GM18867 (cell line): ENCODE results near the gene SYTL3.
"Not testable (repeated sequence)": the region's sequence is repeated elsewhere in the genome, so short reads cannot be mapped to it uniquely, and the experiment has no call there.

ENCODE experiments used
- ATAC-seq: cut with Tn5 transposase; IDR thresholded peaks from one replicate; pipeline ENCODE4 v1.9.1; 2021; ENCODE audit warnings: mild to moderate bottlenecking, moderate library complexity; ENCODE audit not compliant: unreplicated experiment

The SYTL3 gene

DNA sequence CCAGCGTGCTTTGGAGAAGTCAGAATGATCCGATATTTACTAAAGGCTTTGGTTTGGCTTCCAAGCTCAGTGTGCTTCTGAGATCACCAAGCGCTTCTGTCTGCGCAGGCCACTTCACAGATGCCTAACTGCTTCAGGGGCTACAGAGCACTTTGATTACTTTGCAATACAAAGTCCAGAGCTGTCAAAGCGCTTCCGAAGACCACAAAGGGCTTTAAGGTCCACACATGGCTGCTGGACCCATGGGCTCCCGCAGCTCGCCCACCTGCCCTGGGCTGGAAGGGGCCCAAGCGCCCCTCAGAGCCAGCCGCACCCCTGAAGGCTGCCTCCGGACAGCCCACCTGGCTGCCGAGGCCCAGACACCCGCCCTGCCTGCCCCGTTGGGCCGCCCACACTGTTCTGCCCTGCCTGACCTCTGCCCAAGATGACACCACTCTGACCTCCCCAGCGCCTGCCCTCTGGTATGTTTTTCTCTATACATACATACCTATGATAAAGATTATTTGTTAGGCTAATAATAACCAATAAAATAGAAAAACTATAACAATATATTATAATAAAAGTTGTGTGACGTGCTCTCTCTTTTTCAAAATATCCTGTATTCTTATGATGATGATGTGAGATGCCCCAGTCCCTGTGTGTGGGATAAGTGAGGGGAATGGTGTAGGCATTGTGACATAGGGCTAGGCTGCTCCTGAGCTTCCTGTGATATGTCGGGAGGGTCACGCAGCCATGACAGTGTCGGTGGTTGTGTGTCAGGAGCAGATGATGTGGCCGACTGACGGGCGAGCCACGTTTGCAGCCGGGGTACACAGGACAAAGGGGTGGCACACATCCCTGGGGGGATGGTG lies 27.9 kb upstream of the SYTL3 start:
- no peak for ATAC-seq

DNA sequence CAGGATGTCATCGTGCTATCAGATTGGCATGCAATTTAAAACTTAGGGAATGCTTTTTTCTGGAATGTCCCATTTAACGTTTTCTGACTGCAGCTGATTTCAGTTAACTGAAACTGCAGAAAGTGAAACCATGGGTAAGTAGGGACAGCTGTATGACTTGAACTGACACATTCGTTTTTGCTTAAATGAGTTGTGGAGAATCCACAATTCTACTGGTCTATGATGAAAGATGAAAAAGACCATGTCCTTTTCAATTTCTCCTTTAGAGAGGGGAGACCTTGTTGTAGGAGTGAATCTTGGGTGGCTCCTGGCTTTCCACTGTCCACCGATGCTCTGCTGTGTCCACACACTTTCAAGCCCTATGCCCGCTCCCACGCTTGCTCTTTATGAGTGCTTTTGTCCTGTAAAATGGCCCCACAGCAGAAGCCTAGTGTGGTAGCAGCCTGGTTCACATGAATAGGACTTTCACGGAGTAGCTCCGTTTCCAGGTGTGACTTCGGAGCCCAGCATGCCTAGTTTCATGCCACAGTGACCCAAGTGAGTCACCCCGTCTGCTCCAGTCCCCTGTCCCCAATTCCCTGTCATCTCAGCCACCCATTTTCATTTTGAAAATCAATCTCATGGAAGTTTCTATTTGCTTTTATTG lies 27.2 kb upstream of the SYTL3 start:
- ATAC-seq = no peak

DNA sequence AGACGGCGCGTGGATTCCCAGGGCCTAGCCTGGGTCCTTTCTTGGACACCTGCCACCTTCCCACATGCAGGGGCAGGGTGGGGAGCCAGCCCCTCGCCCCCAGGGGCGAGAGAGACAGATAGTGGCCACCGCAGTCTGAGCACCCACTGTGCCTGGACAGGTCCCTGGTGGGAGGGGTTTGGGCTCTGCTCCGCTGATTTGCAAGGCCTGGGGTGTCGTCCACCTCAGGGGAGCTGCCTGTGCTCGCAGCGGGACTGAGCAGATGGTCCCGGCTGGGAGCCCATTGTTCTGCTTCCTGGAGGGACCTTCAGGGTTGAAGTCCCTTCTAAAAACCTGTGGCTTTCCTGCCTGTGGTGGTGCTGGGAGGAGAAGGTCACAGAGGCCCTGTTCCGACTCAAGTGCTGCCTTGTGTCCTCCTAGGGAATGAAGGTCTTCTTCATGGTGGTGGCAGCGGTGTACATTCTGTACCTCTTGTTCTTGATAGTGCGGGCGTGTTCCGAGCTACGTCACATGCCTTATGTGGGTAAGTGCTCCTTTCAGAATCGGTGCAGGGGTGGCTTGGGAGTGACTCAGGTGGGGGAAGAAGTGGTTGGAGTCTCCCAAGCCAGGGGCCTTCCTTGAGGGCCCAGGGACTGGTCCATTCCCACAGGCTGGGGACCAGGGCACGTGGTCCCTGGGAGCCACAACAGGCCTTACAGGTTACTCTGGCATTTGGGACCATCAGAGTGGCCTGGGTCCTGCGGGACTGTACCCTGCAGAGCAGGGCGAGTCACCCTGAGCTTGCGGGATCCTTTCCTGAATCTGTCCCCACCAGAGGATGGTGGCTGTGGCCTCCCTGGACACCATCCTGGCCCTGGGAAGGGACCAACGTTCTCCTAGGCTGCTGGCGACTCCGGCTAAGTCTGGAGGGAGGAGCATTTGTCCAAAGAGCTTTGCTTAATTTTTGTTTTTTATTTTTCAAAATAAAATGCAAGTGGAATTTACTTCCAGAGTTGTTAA lies 24.9 kb upstream of the SYTL3 start:
- no peak for ATAC-seq

DNA sequence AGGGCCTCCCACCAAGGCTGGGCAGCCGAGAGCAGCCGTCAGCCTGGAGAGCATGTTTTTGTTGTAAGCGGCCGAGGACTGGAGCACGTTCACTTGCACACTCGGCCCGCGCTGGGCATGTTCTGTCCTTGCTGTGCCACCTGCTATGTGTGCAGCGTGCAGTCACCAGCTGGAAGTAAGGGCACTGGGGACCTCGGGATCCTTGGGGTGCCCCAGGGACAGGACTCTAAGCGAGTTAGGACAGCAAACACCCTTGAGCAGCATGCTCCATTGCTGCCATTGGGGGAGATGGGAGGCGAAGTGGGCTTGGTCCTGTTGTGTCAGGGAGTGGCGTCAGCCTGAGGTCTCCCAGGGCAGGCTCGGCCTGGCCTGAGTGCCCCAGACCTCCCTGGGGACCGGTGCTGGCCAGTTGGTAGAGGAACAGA lies 24.0 kb upstream of the SYTL3 start:
- ATAC-seq = no peak

DNA sequence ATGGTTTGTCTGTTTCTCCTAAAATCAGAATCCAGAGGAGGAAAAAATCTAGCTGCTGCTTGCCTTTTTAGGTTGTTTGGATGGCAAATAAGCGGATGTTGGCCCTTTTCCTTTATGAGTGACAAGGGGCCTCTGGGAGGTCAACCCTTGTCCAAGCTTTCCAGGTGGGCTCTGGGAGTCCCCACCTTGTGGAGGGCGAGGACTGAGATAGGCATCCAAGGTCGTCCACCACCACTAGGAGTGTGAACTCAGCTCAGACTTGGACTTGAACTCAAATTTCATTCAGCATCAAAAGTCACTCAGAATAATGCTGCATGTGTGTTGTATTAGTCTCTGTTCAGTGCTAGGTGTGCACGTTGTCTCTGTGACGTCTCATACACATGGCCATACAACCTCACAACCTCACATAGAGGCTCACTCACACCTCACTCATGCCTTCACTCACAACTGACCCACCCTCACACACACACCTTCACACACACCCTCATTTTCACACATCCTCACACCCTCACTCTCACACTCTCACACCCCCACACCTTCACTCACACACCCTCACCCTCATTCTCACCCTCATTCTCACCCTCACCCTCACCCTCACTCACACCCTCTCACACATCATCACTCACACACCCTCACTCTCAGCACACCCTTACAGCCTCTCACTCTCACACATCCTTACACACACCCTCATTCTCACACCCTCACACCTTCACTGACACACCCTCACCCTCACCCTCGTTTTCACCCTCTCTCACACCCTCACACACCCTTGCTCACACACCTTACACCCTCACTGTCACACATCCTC lies 23.3 kb upstream of the SYTL3 start:
- no peak for ATAC-seq

DNA sequence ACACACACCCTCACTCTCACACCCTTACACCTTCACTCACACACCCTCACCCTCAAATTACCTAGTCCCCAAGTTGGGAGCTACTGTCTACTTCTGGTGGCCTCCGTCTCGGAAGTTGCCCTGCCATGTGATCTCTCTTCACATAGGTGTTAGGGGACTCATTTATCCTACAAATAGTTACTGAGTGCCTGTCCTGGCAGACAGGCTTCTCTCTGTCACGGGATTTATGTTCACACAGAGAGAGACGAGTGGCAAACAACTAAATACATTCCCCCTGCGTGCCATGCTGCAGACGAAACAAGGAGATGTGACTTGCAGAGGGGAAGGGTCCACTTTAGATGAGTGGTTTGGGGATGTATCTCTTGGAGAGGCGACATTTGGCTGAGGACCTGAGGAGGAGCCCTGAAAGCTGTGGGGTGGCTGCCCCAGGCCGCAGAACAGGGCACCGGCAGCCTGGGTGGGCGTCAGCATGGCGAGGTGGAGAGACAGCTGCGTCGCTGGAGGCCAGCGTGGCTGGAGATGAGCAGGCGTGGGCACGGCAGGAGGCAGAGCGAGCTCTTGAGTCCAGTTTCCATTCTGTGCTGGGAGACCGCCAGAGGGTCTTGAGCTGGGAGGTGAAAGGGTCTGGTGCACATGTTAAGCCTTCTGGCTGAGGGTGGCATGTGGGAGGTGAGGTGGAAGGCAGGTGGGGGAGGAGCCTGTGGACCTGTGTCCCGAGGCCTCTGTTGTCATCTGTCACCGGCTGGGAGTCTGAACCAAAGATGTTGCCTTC lies 22.5 kb upstream of the SYTL3 start:
- no peak for ATAC-seq

DNA sequence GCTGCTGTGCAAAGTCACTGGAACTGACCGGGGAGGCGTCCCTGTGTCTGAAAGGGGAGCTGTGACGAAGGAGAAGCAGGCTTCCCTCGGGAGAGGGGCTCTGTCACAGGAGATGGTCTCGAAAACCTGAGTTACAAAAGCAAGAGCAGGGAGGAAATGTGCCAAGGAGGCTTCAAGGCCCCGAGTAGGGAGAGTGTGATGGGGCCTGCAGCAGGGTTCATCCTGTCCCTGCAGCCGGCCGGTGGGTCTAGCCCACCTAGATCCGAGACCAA lies 22.0 kb upstream of the SYTL3 start:
- no peak for ATAC-seq

DNA sequence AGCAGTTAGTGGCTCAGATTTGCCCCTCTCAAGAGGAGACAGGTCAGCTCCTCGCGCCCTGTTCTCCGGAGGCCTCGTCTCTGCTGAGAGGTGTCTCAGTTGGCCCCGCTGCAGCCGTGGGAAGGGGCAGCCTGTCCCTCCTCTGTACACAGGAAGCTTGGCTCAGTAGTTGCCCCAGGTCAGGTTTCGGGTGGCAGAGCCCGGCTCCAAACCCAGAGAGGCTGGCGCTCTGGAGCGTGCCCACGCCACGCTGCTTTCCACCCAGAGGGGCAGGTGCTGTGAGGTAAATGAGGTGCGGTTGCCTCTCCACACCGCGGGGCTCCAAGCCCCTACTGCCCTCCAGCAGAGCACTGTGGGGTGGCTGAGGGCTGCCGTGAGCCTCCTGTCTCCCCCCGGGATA lies 21.3 kb upstream of the SYTL3 start:
- no peak for ATAC-seq

DNA sequence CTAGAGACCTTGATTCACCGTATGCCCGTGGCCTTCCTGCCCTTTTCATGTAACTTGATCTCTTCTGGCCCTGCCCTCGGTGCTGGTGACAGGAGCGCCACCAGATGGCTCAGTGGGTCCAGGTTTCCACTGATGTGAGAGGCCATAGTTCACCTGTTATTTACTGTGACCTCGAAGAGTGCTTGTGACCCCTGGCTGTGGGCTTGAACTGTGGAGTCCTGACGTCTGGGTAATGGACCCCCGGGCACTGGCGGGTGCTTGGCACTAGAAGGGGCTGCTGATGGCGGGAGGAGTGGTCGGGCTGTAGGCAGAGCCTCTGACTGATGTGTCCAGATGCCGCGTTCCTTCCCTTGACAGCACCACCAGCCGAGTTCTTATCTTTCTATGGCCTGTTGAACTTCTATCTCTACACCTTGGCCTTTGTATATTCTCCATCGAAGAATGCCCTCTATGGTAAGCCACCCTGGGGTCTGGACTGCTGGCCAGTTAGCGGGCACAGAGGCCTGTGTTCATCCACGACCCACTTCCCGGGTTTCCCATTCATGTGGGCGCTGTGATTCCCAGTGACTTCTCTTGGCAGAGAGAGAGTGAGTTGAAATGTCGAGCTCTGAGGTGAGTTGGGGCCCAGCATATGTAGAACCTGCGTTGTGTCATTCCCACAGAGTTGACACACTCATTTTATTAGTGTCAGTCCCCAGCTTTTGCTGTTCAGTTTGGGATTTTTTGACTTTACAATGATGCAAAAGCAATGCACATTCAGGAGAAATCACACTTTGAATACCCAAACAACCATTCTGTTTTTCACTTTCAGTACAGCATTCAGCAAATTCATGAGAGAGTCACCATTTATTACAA lies 20.3 kb upstream of the SYTL3 start:
- no peak for ATAC-seq

DNA sequence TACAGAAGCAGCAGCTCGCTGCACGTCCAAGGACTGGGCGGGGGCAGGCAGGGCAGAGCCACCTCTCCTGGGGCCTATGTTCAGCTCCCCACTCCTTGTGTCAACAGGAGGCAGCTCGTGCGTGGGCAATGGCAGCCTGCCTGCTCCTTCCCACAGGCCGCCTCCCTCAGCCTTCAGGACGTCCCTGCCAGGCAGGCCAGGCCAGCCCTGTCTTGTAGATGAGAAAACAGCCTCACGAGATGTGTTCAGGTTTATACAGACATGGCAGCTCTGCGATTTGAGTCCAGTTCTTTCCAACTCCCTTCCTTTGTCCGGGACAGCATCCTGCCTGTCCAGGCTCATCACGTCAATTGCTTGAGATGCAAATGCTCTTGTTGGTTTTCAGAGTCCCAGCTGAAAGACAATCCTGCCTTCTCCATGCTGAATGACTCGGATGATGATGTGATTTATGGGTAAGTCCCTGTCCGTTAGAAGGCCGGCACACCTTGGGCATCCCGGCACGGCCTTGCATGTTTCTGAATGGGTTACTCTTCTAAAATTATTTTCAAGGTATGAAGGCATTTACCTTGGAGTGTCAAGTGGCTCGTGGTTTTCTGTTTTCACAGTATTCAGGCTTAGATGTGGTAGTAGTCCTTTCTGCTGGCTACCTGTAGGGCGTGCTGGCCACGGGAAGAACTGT lies 18.8 kb upstream of the SYTL3 start:
- ATAC-seq = no peak

DNA sequence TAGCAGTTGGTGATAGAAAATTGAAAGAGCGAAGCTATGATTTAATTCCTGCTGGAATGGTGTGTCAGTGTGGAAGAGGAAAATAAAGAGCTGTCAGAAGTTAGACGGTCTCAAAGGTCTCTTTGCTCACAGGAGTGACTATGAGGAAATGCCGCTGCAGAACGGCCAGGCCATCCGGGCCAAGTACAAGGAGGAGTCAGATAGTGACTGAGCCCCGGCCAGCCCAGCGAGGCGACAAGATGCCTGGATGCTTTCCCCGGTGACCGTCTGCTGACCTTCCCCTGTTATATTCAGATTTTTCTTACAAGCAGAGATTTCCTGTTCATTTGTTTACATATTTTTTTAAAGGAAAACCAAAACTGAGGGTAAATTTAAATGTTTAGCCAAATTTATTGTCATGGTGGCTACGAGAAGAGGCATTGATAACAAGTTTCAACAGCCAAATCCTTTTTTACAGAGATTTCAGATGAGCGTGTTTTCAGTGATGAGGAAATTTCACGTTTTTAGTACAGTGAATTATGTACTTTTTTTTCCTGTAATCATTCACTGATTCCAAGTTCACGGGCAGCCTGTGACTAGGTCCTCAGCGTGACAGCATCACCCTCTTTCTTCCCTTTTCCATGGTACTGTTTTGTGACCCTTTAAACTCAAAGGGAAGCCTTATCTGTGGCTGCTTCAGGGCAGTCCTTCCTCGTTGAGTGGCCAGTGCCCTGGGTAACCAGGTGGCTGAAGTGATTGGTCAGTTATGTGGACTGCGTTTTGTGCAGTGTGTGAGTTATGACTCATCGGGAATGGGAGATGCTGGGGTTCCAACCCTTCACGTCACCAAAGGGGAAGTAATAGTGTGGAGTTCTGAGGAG lies 17.9 kb upstream of the SYTL3 start:
- ATAC-seq = no peak

DNA sequence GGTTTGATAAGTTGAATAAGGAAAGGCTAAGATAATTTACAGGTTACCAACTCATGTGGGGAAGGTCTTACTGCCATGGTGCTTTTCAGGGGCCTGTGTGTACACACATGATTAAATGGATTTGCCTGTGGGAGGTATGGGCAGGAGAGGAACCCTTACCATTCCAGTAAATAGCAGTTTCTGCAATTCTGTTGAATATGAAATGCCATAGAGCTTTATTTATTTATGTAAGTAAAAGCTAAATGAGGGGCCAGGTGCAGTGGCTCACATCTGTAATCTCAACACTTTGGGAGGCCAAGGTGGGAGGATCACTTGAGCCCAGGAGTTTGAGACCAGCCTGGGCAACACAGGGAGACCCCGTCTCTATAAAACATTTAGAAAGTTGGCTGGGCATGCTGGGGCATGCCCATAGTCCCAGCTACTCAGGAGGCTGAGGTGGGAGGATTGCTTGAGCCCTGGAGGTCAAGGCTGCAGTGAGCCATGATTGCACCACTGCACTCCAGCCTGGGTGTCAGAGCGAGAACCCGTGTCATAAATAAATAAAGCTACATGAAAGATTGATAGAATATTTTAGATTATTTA lies 17.2 kb upstream of the SYTL3 start:
- ATAC-seq = not testable (repeated sequence)

DNA sequence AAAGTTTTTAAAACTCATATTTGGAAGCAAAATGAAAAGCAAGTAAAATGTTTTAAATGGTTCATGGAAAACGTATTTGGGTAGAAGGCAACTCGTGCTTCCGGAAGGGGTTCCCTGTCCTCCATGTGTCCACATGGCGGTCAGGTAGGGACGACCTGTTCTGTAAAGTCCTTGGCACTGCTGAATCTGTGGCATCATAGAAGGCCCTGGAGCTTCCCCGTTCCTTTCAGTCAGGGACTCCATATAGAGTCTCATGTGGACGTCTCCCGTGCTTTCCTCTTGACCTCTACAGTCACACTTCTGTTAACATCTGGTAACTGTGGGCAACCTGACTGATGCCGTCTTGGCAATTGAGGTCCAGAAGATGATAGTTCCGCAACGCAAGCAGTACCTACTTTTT lies 16.7 kb upstream of the SYTL3 start:
- ATAC-seq = no peak

DNA sequence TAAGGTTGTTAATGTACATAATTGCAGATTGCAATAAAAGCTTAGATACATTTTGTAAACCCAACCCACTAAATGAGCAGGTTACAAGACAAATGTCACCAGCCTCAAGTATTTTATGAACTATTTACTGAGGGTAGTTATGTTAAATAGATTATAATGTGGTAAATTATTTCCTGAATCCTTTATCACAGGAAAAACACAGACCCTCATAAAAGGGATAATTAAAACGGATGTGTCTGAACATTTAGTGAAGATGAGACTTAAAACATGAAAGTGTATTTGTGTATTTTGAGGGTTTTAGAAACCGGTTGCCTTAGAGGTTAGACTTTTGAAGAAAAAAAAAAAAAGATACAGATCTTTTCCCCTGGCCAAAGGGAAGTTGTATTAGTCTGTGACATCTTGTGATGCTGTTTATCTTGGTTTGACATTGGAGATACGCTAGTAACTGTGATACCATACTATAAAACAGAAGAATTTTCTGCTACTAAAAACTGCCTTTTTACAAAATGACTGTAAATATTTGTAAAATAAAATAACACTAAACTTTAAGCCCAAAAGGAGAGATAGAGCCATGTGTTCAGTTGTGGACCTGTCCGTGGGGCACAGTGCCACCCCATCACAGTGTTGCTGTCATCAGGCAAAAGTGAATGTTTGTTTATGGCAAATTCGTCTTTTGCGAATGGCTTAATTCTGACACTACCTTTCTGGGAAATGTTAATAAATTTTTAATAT lies 15.0 kb upstream of the SYTL3 start:
- no peak for ATAC-seq

DNA sequence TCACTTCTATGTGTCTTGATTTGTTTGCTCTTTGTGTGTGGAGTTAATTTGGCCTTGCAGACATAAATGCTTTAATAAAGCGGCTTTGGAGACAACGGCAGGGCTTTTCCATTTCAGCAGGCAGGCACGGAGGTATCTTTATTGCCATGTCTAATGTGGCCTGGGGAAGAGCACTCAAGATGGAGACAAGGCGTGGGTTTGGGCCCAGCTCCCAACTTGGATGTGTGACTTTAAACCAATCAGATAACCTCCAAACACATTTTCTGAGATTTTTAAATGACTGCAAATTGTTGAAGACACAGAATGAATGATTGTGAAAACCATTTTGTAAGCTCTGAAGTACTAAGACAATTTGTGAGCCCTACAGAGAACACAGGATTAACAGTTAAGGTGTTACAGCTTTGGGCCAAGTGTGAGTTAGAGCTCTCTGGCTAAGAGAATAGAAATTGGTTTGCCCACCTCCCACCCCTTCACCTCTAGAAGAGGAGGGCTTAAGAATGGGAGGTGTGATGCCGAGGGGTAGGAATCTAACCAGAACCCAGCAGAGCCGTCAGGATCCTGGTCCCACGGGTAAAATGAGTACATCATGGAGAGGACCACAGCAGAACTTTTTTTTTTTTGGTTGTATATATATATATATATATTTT lies 14.3 kb upstream of the SYTL3 start:
- no peak for ATAC-seq

DNA sequence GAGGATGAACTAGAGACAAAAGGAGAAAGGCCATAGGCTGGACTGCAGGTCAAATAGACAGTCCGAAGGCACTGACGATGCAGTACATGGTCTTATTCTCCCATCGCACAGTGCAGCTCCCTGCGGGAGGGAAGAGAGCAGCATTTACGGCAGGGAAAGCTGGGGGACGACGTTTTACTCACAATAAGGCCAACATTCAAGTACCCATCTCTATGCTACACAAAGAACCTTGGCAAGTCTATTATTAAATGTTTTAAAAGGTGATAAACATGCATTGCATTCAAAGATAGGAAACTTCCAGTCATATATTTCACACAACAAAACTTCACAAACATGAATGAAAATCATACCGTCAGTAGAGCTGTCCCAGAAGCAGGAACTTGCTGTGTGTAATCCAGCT lies 13.1 kb upstream of the SYTL3 start:
- ATAC-seq = no peak
